HG03135 (cell line): ENCODE measurements around the gene PRSS33.

Experiments used
- ATAC-seq: cut with Tn5 transposase; IDR thresholded peaks from one replicate; pipeline ENCODE4 v1.9.1; 2021; ENCODE audit warnings: mild to moderate bottlenecking, moderate library complexity; ENCODE audit not compliant: unreplicated experiment

Gene PRSS33

DNA sequence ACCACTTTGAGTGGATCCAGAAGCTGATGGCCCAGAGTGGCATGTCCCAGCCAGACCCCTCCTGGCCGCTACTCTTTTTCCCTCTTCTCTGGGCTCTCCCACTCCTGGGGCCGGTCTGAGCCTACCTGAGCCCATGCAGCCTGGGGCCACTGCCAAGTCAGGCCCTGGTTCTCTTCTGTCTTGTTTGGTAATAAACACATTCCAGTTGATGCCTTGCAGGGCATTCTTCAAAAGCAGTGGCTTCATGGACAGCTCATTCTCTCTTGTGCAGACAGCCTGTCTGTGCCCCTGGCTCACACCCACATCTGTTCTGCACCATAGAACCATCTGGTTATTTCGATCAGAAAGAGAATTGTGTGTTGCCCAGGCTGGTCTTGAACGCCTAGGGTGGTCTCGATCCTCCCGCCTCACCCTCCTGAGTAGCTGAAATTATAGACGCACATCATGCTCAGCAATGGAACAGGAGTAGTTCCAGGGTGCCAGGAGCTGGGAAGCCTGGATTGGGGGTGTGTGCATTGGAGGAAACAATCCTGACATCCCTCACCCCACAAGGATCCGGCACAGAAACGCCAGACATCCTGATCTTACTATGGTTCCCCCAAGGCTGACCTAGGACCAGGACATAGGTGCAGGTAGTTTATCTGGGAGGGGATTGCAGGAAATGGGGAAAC lies 34.3 kb upstream of the PRSS33 start:
- no peak for ATAC-seq

DNA sequence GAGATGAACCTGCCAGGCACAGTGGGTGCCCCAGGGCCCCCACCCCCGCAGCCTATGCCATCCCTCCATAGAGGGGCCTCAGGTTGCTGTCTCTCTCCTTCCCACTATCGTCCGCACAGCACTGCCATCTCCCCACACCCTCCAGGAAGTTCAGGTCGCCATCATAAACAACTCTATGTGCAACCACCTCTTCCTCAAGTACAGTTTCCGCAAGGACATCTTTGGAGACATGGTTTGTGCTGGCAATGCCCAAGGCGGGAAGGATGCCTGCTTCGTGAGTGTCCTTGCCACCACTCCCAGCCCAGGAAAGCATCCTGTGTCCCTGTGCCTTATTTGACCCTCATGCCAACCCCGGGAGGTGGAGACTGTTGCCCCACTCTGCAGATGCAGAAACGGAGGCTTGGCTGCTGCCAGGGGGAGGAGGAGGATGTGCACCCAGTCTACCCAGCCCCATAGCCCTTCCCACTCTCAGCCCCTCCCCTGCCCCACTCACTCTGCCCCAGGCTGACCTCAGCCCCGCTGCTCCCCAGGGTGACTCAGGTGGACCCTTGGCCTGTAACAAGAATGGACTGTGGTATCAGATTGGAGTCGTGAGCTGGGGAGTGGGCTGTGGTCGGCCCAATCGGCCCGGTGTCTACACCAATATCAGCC lies 33.6 kb upstream of the PRSS33 start:
- no peak for ATAC-seq

DNA sequence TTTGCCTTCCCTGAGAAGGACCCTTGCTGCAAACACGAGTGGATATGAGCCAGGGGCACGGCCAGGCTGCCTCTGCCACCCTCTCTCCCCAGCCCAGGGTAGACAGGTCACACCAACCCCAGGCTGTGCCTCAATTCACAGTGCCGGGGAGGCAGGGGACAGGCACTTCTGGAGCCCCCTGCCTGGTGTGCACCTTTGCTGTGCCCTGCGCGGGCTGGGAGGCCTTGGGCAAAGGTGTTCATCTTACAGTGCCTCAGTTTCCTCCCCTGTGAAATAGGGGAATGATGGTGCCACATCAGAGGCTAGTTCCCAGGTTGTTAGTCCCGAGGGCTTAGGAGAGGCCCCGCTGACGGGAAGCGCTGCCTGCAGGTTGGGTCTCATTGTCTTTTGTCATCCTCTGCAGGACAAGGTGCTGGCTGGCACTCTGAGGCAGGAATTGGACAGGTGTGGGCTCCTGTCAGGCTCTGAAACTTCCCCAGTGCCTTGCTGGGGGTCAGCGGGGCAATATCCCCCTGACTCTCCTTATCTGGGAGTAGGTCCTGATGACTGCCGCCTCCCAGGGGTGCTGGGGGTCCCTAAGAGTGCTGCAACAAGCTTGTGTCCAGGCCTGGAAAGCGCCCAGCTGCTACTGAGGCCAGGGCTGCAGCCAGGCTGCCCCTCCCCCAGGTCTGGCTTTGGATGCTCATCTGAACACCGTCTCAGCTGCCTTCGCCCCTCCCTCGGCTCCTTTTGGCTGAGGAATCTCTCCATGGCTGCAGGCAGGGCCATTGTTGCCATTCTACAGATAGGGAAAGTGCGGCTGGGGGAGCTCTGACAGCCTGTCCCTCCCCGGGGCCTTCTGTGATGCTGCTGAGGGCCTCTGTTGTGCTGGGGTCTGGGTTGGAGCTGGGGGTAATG lies 32.8 kb upstream of the PRSS33 start:
- ATAC-seq: no peak

DNA sequence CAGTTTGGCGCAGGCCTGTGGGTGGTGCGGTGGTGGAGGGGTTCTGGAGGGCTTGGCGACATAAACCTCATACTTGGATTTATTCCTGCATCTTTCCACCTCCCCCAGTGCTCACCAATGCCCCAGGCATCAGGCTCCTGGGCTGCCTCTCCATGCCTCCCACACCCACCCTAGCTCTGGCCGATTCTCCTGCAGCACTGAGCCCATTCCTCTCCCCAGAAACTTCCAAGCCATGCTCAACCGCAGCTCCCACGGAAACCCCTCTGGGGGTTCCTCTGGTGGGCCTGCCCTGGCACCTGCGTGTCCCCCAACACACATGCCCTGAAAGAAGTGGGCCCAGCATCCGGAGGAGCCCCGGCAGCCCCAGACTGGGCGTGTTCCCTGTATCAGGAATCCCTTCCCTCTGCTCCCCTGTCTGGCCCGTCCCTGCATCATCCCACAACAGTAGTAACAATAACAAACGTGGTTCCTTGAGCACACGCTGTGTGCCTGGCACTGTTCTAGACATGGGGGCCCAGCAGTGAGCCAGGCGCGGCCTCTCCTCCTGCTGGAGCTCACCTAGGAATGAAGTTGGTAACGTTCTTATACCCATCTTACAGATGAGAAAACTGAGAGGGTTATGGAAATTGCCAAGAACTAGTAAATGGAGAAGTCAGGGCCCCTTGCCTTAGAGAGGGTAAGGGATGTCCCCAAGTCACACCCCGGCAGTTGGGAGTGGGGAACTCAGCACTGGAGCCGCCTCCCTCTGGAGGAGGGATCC lies 32.0 kb upstream of the PRSS33 start:
- ATAC-seq: no peak

DNA sequence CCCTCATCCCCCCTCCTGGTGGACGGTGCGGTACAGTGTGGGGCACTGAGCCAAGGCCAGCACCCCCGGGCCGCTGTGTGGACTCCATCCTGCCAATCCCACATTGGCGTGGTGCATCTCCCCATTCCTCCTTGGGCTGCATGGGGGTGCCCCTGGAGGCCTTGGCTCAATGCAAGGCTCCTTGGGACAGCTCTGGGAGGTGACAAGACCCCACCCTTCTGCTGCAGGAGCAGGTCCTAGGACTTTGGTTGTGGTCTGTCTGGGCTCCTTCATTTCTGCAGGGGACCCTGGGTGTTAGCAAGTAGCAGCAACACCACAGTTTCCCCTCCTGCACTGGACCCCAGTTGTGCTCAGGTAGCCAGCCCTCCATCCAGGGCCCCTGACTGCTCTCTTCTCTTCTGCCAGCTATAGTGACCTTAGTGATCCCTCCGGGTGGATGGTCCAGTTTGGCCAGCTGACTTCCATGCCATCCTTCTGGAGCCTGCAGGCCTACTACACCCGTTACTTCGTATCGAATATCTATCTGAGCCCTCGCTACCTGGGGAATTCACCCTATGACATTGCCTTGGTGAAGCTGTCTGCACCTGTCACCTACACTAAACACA lies 31.0 kb upstream of the PRSS33 start:
- ATAC-seq: no peak

DNA sequence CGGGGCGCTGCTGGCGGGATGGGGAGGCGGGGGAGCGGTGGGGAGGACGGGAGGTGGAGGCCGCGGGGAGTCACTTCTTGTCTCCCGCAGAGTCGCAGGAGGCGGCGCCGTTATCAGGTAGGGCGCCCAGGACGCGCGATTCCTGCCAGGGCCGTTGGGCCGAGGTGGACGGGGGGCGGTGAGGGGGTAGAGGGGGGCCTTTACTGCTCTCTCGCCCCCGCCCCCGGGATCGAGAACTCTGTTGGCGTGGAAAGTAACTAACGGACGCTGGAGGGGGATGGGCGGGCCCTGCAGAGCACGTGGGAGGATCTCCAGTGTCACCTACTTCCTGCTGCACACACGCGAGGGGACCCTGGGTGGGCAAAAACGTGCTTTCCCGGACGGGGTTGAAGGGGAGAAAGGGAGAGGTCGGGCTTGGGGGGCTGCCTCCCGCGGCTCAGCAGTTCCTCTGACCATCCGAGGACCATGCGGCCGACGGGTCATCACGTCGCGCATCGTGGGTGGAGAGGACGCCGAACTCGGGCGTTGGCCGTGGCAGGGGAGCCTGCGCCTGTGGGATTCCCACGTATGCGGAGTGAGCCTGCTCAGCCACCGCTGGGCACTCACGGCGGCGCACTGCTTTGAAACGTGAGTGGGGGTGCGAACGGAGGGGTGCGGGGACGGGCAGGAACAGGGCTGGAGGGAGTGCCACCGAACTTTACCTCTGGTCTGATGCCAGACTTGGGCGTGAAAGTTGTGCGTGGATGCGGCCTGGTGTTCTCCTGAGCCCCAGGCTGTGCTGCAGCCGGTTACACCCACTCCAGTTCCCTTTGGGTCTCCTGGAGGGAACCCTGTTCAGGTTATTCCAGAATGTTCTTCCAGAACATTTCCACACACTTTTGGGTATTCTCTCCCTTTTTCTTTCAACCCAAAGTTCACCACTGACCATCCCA lies 30.2 kb upstream of the PRSS33 start:
- ATAC-seq: no peak

DNA sequence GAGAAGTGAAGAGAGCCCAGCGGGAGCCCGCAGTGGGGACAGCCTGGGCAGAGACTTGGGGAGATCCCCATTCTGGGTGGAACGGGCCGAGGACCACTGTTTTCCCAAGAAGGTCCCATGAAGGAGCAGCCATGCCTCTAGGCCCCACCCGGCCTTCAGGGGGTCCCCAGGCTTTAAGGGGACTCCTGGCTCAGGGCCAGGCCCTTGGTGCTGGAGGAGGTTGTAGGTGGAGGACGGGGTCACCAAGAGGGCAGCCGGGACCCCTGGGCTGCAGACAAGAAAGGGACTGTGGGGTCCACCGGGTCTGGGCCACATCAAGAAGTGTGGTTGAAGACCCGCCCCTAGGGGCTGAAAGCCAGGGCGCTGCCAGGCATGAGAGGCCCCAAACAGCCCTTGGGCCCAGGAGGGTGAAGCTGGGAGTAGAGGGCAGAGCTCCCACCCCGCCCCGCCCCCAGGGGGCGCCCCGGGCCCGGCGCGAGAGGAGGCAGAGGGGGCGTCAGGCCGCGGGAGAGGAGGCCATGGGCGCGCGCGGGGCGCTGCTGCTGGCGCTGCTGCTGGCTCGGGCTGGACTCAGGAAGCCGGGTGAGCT lies 29.5 kb upstream of the PRSS33 start, which contains the start of gene PRSS21:
Gene PRSS21 (plus strand): TSS at position 487 of the 589 bp plus-strand sequence. CDS start 32 bp downstream, at position 519.
- ATAC-seq: no peak

DNA sequence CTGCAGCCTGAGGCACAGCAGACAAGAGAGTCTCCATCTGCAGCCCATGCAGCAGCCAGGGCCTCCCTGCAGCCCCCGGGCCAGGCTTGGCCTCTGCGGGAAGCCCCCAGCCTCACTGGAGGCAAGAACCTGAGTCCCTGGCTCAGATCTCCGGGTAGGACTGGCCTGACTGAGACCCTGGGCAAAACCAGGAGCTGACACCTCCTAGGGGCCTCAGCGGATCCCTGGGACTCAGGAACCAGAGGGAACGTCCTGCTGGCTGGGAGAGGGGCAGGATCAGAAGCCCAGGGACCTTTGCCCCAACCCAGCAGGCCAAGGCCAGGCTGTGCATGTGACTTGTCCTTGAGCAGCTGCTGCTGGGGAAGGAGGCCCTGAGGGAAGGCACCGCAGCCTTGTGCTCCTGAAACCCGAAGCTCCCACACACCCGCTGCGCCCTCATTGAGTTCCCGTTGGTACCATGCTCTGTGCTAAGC lies 28.0 kb upstream of the PRSS33 start:
- ATAC-seq: no peak

DNA sequence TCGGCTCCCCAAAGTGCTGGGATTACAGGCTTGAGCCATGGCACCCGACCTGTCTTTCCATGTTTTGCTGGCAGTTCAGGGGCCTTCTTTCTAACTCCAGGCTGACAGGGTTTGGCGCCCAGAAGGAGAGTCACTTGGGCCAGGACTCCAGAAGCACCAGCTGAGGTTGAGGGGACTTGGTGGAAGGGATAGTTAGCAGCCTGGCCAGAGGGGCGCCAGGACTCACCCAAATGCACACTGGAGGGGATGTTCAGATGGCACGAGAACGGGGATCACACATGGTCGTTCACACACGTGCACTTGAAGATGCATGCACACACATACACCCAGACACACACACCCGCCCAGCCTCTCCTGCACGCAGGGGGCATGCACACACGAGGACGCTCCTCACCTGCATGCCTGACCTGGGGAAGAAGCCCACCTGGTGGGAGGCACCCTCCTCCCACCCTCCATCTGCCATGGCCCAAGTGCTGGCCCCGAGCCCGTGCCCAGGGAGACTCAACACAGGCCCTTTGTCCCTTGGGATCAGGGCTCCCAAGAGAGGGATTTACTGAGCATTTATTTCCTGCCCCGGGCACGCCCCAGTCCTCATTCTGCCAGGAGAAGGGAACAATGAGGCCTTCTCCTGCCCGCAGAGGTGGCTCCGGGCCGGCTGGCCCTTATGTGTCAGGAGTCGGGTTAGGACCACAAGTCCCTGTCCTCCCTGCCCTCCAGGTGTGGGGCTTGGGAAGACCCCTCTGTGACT lies 27.4 kb upstream of the PRSS33 start:
- ATAC-seq: no peak

DNA sequence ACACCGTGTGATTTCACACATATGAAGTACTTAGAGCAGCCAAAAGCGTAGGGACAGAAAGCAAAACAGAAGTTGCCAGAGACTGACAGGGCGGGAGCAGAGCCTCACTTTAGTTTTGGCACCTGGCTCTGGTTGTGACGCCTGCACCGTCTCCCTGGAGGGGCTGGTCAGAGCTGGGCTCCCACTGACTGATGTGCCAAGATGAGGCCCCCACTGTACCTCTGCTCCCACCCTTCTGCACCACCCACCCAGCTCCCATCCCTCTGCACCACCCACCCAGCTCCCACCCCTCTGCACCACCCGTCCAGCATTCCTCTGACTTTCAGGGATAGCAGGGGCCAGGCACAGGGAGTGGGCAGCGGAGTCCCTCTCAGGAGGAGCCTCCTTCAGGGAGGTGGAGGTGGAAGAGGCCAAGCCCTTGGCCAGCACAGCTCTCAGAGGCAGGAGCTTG lies 26.4 kb upstream of the PRSS33 start:
- no peak for ATAC-seq

DNA sequence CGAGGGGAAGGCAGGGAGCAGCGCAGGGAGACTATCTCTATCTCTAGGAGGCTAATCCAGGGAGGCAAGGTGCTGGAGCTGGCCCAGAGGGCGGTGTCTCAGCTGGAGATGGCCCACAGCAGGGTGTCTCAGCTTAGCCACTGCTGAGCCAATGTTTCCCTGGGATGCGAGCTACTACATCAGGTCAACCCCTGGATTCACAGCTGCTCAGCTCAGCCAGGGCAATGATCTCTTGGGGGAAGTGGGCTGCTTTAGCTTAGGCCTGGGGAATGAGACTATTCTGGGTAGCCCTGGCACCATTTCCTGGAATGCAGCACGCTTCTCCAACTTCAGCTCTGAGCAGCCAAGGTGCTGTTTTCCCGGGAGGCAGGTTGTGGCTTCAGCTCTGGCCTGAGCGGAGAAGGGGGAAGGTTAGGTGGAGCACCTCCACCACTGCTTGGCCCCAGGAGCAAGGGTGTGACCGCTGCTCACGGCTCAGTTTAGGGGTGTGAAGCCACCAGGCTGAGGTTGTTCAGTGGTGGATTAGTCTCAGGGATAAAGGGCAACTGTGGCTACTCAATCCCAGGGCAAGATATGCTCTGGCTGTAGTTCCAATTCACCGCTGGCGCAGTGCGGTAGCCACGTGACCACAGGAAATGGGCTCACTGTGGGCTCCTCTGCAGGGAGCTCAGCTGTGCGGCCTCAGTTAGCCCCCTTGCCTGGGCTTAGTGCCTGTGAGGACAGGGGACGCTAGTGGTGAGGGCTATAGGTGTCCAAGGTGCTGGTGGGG lies 24.5 kb upstream of the PRSS33 start:
- ATAC-seq: no peak

DNA sequence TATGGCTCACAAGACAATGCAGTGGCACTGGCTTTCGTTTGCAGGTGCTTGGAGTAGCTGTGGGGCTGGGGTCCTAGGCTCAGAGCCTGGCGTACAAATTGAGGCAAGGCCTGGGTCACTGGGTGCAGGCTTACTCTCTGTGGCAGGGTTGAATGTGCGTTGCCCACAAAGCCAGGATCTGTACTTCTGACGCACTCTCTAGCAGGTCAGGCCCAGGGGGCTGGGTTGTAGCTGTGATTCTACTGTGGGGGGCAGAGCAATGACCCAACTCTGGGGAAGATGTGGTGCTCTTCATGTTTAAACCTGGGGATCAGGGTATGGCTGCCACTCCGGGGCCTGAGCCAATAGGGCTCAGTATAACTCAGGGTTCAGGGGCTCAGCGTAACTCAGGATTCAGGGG lies 23.3 kb upstream of the PRSS33 start:
- ATAC-seq: no peak

DNA sequence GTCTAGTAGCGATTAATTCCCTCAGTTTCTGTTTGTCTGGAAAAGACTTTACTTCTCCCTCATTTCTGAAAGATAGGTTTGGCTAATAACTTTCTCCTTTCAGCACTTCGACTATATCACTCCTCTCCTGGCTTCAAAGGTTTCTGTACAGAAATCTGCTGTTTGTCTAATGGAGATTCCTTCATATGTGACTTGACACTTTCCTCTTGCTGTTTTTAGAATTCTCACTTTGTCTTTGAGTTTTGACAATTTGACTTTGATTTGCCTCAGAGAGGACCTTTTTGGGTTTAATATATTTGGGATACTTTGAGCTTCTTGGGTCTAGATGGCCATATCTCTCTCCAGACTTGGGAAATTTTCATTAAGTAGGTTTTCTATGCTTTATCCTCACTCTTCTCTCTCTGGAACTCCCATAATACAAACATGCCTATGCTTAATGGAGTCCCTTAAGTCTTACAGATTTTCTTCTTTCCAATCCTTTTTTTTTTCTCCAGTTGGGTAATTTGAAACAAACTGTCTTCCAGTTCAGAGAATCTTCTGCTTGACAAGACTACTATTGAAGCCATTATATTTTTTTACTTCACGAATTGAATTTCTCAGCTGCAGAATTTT lies 21.9 kb upstream of the PRSS33 start:
- no peak for ATAC-seq

DNA sequence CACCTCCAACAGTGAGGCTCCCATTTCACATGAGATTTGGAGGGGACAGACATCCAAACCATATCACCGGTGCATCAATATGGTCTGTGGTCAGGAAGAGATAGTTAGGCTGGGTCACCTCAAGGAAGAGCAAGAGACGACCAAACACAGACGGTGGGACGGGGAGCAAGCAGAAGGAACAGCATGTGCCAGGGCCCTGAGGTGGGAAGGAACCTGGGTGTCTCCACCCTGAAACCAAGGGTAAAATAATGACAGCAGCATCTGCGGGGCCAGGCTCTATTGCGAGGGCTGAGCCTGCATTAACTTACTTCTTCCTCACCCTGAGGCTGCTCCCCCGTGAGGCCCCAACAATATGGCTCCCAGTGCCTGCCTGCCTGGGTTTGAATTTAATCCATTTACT lies 20.8 kb upstream of the PRSS33 start:
- ATAC-seq: no peak

DNA sequence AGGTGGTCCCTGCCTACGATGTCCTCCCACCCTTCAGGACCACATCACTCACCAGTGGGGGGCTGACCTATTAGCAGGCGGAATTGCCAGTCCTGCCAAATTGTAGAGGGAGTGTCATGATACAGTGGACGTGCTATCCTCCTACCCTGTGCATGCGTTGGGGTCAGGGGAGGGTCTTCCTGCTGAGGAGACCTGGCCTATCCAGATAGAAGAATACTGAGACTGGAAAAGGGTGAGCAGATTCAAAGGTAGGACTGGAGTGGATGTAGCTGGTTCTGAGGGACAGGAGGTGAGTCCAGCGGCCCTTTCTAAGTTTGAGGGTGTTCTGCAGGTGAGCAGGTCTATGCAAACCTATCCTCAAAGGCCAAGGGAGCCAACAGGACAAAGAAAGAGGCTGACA lies 18.9 kb upstream of the PRSS33 start:
- ATAC-seq: no peak

DNA sequence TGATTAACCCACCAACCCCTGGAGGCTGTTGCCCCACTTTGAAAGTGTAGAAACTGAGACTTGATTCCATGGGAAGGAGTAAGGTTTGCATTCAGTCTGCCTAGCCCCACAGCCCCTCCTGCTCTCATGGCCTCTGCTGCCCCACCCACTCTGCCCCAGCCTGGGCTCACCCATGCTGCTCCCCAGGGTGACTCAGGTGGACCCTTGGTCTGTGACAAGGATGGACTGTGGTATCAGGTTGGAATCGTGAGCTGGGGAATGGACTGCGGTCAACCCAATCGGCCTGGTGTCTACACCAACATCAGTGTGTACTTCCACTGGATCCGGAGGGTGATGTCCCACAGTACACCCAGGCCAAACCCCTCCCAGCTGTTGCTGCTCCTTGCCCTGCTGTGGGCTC lies 17.4 kb upstream of the PRSS33 start:
- no peak for ATAC-seq

DNA sequence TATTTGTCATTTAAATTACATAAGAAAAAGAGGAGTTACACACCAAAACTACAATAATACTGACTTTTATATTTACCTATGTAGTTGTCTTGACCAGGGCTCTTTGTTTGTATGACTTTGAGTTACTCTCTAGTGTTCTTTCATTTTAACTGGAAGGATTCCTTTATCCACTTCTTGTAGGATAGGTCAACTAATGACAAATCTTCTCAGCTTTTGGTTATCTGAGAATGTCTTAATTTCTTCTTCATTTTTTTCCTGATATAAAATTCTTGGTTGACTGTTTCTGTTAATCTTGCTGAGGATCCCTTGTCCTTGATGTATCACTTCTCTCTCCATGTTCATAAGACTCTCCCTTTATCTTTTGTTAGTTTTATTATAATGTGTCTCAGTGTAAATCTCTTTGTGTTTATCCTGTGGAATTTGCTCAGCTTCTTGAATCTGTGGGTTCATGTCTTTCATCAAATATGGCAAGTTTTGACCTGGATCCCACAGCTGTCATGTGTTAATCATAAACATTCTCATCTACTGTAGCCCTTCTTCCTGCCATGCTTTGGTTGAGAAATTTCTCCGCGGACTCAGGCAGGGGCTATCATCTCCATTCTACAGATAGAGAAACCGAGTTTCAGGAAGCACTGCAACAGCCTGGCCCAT lies 16.3 kb upstream of the PRSS33 start:
- no peak for ATAC-seq
